ENCODE measurements around the gene LARGE1. TPM values are rescaled to one million over a fixed set of nuclear protein-coding genes. Genes with fewer than 3 reads are reported as not detected.

LARGE1 gene
- total RNA-seq, 1 donor from 2014 or later = 35.7 TPM

DNA sequence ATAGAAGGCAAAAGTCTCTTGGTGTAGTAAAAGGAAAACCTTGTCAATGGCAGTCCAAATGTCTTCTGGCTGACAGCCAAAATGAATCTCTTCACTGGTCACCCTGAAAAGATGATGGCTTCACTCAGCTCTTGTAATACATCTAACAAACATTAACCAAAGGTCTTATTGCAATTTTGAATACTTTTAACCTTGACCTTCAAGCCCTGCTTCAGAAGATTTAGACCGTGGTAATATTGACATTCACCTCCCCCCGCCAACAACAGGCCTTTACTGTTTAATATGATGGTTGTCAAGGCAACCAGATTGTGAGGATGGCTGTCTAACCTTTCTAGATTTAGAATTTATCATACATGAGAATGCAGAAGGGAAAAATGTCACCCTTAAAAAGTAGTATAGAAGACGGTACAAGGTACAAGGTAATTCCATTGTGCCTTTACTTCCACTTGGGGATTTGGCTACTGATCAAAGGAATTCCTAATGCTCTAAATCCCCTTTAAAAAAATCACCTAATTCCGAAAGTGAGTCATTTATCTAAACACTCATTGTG, 342.3 kb downstream of the LARGE1 start:
- DNase-seq (ENCODE audit: low spot score in 2 of 2, unreplicated experiment in 2 of 2) = no peak
- TF ChIP-seq, protein P1, sequence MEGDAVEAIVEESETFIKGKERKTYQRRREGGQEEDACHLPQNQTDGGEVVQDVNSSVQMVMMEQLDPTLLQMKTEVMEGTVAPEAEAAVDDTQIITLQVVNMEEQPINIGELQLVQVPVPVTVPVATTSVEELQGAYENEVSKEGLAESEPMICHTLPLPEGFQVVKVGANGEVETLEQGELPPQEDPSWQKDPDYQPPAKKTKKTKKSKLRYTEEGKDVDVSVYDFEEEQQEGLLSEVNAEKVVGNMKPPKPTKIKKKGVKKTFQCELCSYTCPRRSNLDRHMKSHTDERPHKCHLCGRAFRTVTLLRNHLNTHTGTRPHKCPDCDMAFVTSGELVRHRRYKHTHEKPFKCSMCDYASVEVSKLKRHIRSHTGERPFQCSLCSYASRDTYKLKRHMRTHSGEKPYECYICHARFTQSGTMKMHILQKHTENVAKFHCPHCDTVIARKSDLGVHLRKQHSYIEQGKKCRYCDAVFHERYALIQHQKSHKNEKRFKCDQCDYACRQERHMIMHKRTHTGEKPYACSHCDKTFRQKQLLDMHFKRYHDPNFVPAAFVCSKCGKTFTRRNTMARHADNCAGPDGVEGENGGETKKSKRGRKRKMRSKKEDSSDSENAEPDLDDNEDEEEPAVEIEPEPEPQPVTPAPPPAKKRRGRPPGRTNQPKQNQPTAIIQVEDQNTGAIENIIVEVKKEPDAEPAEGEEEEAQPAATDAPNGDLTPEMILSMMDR (IDR thresholded peaks at IDR 0.05; ENCODE audit: unreplicated experiment) = no peak
- Mint-ChIP-seq H3K36me3 (no peaks in the 10 kb centered on the region), H3K9me3 (no peaks in the 10 kb centered on the region), H3K4me3 (no peak overlapping the region), H3K27me3 (ENCODE audit: low read depth) (no peaks in the 10 kb centered on the region), H3K4me1 (peaks cover 12% of the 10 kb centered on the region), H3K27ac (no peak overlapping the region)

DNA sequence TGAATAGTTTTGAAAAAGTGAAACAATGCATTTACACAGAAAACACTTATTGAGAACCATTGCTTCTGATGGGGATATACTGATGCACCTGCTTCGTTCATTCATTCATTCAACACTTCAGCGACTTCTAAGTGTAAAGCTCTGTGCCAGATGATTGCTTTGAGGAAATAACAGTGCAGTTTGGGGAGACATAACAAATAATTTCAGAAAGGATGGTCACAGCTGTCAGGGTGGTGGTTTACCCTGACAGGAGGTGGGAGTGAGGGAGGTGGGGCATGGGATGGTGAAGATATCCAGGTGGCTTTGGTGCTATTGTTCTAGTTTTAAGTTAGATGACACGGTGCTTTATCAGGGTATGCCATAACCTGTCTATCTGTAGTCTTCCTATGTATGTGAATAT, 344.1 kb downstream of the LARGE1 start:
- Mint-ChIP-seq H3K4me1 (peaks cover 12% of the 10 kb centered on the region), H3K4me3 (no peak overlapping the region), H3K36me3 (no peaks in the 10 kb centered on the region), H3K9me3 (no peaks in the 10 kb centered on the region), H3K27me3 (ENCODE audit: low read depth) (no peaks in the 10 kb centered on the region), H3K27ac (no peak overlapping the region)
- TF ChIP-seq, protein P1 (IDR thresholded peaks at IDR 0.05; ENCODE audit: unreplicated experiment) = no peak
- DNase-seq (ENCODE audit: low spot score in 2 of 2, unreplicated experiment in 2 of 2) = no peak

DNA sequence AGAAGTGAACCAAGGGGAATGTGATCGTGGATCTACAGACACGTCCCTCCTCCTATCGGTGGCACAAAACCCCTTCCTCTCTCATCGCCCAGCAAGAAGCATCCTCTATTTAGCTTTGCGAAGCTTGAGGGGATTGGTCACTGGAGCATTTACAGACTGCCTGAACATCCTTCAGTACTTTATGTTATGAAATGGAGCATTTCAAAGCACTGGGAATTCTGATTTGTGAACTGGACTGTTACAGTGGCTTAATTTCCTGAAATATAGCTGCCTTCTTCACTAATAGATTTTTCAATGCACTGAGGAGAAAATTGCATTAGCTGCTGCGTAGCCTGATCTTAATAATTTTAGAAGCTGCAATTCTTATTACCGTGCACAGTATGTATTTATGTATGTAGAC, 344.5 kb downstream of the LARGE1 start:
- Mint-ChIP-seq H3K27ac (no peak overlapping the region), H3K4me3 (no peak overlapping the region), H3K9me3 (no peaks in the 10 kb centered on the region), H3K27me3 (ENCODE audit: low read depth) (no peaks in the 10 kb centered on the region), H3K4me1 (peaks cover 12% of the 10 kb centered on the region), H3K36me3 (no peaks in the 10 kb centered on the region)
- no peak for DNase-seq (ENCODE audit: low spot score in 2 of 2, unreplicated experiment in 2 of 2)
- TF ChIP-seq, protein P1 (IDR thresholded peaks at IDR 0.05; ENCODE audit: unreplicated experiment) = no peak

DNA sequence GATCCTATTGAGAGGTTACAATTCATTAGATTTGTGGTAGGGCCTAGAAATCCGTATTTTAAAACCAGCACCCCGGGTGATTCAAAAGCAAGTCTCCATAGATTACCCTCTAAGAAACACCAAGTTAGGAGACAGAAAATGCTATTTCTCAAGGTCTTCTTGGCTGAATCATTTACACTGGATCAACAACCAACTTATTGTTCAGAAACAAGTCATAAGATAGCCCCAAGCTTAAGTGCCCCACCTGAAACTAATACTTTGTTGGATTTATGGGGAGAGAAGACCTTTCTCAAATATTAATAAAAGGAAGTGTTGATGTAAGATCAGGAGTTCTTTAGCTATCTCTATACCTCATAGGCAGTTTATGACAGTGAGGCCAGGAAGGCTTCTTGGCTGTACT, 345.2 kb downstream of the LARGE1 start:
- TF ChIP-seq, protein P1 (IDR thresholded peaks at IDR 0.05; ENCODE audit: unreplicated experiment) = no peak
- DNase-seq (ENCODE audit: low spot score in 2 of 2, unreplicated experiment in 2 of 2) = no peak
- Mint-ChIP-seq H3K36me3 (no peaks in the 10 kb centered on the region), H3K4me3 (no peak overlapping the region), H3K9me3 (no peaks in the 10 kb centered on the region), H3K27ac (no peak overlapping the region), H3K4me1 (peaks cover 12% of the 10 kb centered on the region), H3K27me3 (ENCODE audit: low read depth) (no peaks in the 10 kb centered on the region)

DNA sequence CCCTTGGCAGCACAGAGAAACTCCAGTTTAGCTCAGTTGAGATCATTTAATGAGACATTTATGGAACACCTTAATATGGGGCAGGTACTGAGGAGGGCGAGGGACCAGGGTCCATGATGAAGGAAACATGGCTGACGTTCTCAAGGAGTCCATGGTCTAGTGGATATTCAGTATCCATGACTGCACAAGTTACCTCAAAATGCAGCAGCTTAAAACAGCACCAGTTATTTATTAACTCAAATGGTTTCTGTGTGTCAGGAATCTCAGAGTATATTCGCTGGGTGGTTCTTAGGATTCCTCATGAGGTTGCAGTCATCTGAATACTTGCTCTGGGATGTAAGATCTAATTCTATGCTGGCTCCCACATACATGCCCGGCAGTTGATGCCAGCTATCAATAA, 346.8 kb downstream of the LARGE1 start:
- H3K9me3 Mint-ChIP-seq = no peaks in the 10 kb centered on the region
- H3K27me3 Mint-ChIP-seq (ENCODE audit: low read depth) = no peaks in the 10 kb centered on the region
- DNase-seq (ENCODE audit: low spot score in 2 of 2, unreplicated experiment in 2 of 2) = no peak
- H3K4me1 Mint-ChIP-seq = peaks cover 21% of the 10 kb centered on the region
- H3K27ac Mint-ChIP-seq = no peak overlapping the region
- H3K4me3 Mint-ChIP-seq = no peak overlapping the region
- TF ChIP-seq, protein P1 (IDR thresholded peaks at IDR 0.05; ENCODE audit: unreplicated experiment) = no peak
- H3K36me3 Mint-ChIP-seq = no peaks in the 10 kb centered on the region

DNA sequence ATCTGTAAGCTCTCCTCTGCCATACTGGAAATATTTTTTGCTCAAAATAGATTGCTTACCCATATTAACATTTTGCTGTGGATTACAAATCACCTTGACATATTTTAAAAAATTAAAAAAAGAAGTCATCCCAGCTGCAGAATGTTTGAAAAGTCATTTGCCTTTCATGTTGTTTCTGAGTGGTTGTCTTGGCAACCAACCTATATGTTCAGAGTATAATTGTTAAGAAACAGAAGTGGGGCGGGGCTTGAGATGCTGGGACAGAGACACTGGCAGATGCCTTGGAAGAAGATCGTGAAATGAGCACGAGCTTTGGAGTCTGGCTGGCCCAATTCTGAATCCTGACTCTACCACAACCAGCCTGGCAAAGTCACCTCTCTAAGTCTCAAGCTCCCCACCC, 348.2 kb downstream of the LARGE1 start:
- Mint-ChIP-seq H3K36me3 (no peaks in the 10 kb centered on the region), H3K4me3 (no peak overlapping the region)

More for the DNA sequence above, 348.2 kb downstream of the LARGE1 start:
- Mint-ChIP-seq H3K4me1 (peaks cover 12% of the 10 kb centered on the region), H3K27ac (no peak overlapping the region), H3K9me3 (no peaks in the 10 kb centered on the region), H3K27me3 (ENCODE audit: low read depth) (no peaks in the 10 kb centered on the region)
- DNase-seq (ENCODE audit: low spot score in 2 of 2, unreplicated experiment in 2 of 2) = no peak
- TF ChIP-seq, protein P1 (IDR thresholded peaks at IDR 0.05; ENCODE audit: unreplicated experiment) = no peak

All from mesothelial cell of epicardium (in vitro differentiated cells).